Measurements from ENCODE around the gene UBN1. TPM values are rescaled to one million over a fixed set of nuclear protein-coding genes. Genes with fewer than 3 reads are reported as not detected.

UBN1 gene
- polyA plus RNA-seq, 3 donors, result 5.3 to 24.5 (median 7.3) TPM

GRCh38 chr16:4865231-4865860 lies 18.1 kb downstream of the UBN1 start:
- DNase-seq, result no peak
- Histone ChIP-seq H3K4me2 (replicated peaks; ENCODE audit: extremely low read depth, low read length, poor library complexity, severe bottlenecking) (no peak overlapping the region), H3K9me3 (replicated peaks in 1 of 2; ENCODE audit: control insufficient read depth in 1 of 2, insufficient read depth in 1 of 2, low read length in 2 of 2) (no peaks in the 10 kb centered on the region), H3K9ac (ENCODE audit: insufficient read depth, low read length, poor library complexity, severe bottlenecking) (no peak overlapping the region), H3K79me2 (ENCODE audit: insufficient read depth, low read length) (peaks cover 86% of the 10 kb centered on the region), H4K20me1 (ENCODE audit: insufficient read depth, low read length) (peaks cover 99% of the 10 kb centered on the region), H3K4me3 (replicated peaks in 1 of 3; ENCODE audit: low read depth in 2 of 3, low read length in 3 of 3) (no peak overlapping the region), H3K36me3 (replicated peaks in 1 of 2; ENCODE audit: control insufficient read depth in 1 of 2, insufficient read depth in 2 of 2, low read length in 2 of 2) (peaks cover 78 to 89% of the 10 kb centered on the region in 2 donors), H3K27me3 (ENCODE audit: control insufficient read depth in 2 of 2, insufficient read depth in 2 of 2, low read length in 2 of 2) (no peaks in the 10 kb centered on the region), H3K4me1 (ENCODE audit: control insufficient read depth in 1 of 2, insufficient read depth in 2 of 2, low read length in 2 of 2) (peaks cover 7 to 8% of the 10 kb centered on the region in 2 donors), H2AFZ (ENCODE audit: insufficient read depth, low read depth, low read length, poor library complexity, severe bottlenecking) (no peak overlapping the region), H3K27ac (ENCODE audit: low read depth in 1 of 2, low read length in 2 of 2) (no peak overlapping the region)
- Mint-ChIP-seq H3K9me3 (no peaks in the 10 kb centered on the region), H3K4me1 (peaks cover 22% of the 10 kb centered on the region), H3K36me3 (peaks cover 69 to 91% of the 10 kb centered on the region in 2 donors), H3K4me3 (no peak overlapping the region), H3K27me3 (ENCODE audit: low read depth in 3 of 3) (peaks cover 0 to 2% (median 0%) of the 10 kb centered on the region in 3 donors), H3K27ac (peak overlapping the region in 4 of 7 donors; percentile 10 to 42 (median 37))
- intact Hi-C loops (cut with micrococcal nuclease), result no loop called here
- TF ChIP-seq CTCF (IDR thresholded peaks at IDR 0.05), result no peak
- 79% methylated on average over 9 of the region's 13 CpGs for WGBS (ENCODE audit: insufficient coverage)

DNA sequence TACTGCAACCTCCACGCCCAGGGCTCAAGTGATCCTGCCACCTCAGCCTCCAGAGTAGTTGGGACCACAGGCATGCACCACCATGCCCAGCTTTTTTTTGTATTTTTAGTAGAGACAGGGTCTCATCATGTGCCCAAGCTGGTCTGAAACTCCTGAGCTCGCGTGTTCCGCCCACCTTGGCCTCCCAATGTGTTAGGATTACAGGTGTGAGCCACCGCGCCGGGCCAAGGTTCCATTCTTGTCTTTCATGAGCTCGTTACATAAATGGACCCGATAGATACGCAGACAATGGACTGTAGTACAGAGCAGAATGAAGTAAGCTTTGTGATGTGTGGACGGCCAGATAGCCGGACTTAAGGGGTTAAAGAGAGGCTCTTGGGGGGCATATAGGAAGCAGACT lies 19.3 kb downstream of the UBN1 start:
- intact Hi-C loops (cut with micrococcal nuclease), result no loop called here
- WGBS (ENCODE audit: insufficient coverage), result 99% methylated on average over 12 of the region's 12 CpGs
- H3K27me3 Mint-ChIP-seq (ENCODE audit: low read depth in 3 of 3), result peaks cover 0 to 2% (median 0%) of the 10 kb centered on the region in 3 donors
- peaks cover 22% of the 10 kb centered on the region for H3K4me1 Mint-ChIP-seq
- no peak overlapping the region for H3K4me3 ChIP-seq (replicated peaks in 1 of 3; ENCODE audit: low read depth in 2 of 3, low read length in 3 of 3)
- no peaks in the 10 kb centered on the region for H3K9me3 ChIP-seq (replicated peaks in 1 of 2; ENCODE audit: control insufficient read depth in 1 of 2, insufficient read depth in 1 of 2, low read length in 2 of 2)
- H3K9me3 Mint-ChIP-seq, result no peaks in the 10 kb centered on the region
- H4K20me1 ChIP-seq (ENCODE audit: insufficient read depth, low read length), result peaks cover 89% of the 10 kb centered on the region
- peaks cover 76% of the 10 kb centered on the region for H3K79me2 ChIP-seq (ENCODE audit: insufficient read depth, low read length)
- TF ChIP-seq CTCF (IDR thresholded peaks at IDR 0.05), result no peak
- peaks cover 68 to 91% of the 10 kb centered on the region in 2 donors for H3K36me3 Mint-ChIP-seq
- no peak overlapping the region for H3K4me3 Mint-ChIP-seq
- peaks cover 78 to 89% of the 10 kb centered on the region in 2 donors for H3K36me3 ChIP-seq (replicated peaks in 1 of 2; ENCODE audit: control insufficient read depth in 1 of 2, insufficient read depth in 2 of 2, low read length in 2 of 2)
- no peak overlapping the region for H3K9ac ChIP-seq (ENCODE audit: insufficient read depth, low read length, poor library complexity, severe bottlenecking)
- H3K27ac ChIP-seq (ENCODE audit: low read depth in 1 of 2, low read length in 2 of 2), result no peak overlapping the region
- peaks cover 7 to 8% of the 10 kb centered on the region in 2 donors for H3K4me1 ChIP-seq (ENCODE audit: control insufficient read depth in 1 of 2, insufficient read depth in 2 of 2, low read length in 2 of 2)
- peak overlapping the region in 2 of 7 donors; percentile 33 to 34 for H3K27ac Mint-ChIP-seq
- H3K27me3 ChIP-seq (ENCODE audit: control insufficient read depth in 2 of 2, insufficient read depth in 2 of 2, low read length in 2 of 2), result no peaks in the 10 kb centered on the region
- H3K4me2 ChIP-seq (replicated peaks; ENCODE audit: extremely low read depth, low read length, poor library complexity, severe bottlenecking), result no peak overlapping the region
- H2AFZ ChIP-seq (ENCODE audit: insufficient read depth, low read depth, low read length, poor library complexity, severe bottlenecking), result no peak overlapping the region
- no peak for DNase-seq
